Effector memory CD8-positive, alpha-beta T cell (primary cell): ENCODE measurements around the gene TMEM271.
"Not testable (repeated sequence)": the region's sequence is repeated elsewhere in the genome, so short reads cannot be mapped to it uniquely, and the experiment has no call there.

ENCODE experiments used
- ATAC-seq: fragments of 150-1000 bp; cut with Tn5 transposase; replicated peaks from 2 replicates; pipeline ENCODE4 v1.10.0; 2021; ENCODE audit warnings: mild to moderate bottlenecking, moderate library complexity
- DNase-seq, 3 experiments: peaks; one replicate each; pipeline ENCODE4 v3.0.0; 2021
- H3K27ac Mint-ChIP-seq, 2 donors: one replicate each; pipeline ENCODE4 v1.8.0; 2022; ENCODE audit warnings: mild to moderate bottlenecking in 2 of 2, mixed read lengths in 2 of 2, moderate library complexity in 2 of 2
- H3K27me3 Mint-ChIP-seq, 2 donors: one replicate each; pipeline ENCODE4 v1.8.0; 2022; ENCODE audit warnings: mixed read lengths in 2 of 2
- H3K36me3 Mint-ChIP-seq: one replicate; pipeline ENCODE4 v1.8.0; 2022; ENCODE audit warnings: mild to moderate bottlenecking, moderate library complexity, mixed read lengths; ENCODE audit not compliant: insufficient read depth
- H3K4me1 Mint-ChIP-seq, 2 donors: one replicate each; pipeline ENCODE4 v1.8.0; 2022; ENCODE audit warnings: low read depth in 2 of 2, mixed read lengths in 2 of 2
- H3K4me3 Mint-ChIP-seq, 2 donors: one replicate each; pipeline ENCODE4 v1.8.0; 2022; ENCODE audit warnings: mild to moderate bottlenecking in 2 of 2, mixed read lengths in 2 of 2, moderate library complexity in 2 of 2
- H3K9me3 Mint-ChIP-seq, 2 donors: one replicate each; pipeline ENCODE4 v1.8.0; 2022; ENCODE audit warnings: mixed read lengths in 2 of 2

The TMEM271 gene

DNA sequence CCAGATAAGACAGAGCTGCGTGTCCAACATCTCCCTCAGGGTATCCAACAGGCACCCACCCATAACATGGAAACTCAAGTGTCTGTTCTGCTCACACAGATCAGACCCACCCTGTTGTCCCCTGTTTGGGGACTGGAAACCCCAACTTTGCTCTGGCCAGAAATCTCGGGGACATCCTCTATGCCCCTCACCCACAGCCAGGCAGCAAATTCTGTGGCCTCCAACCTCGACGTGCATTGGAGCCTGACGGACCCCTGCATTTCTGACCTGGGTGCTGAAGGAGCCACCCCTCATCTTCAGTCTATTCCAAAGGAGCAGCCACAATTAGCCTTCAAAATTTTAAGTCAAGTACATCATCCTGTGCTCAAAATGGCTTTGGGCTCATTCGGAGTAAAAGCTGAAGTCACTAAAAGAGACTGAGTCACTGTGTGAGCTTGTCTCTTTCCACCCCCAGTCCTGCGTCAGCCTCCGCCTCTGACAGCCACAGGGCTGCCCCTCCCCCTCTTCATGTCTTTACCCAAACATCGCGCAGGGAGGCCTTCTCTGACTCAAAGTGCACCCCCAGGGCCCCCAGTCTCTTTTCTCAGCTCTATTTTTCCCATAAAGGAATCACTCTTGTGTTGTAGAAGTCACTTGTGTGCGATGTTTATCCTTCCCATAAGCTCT lies 24.9 kb upstream of the TMEM271 start:
- Mint-ChIP-seq H3K27me3 (peaks cover 49 to 85% of the 10 kb centered on the region in 2 donors), H3K9me3 (peaks cover 0 to 2% of the 10 kb centered on the region in 2 donors), H3K4me3 (no peak overlapping the region), H3K4me1 (peaks cover 5% of the 10 kb centered on the region in 2 donors), H3K36me3 (no peaks in the 10 kb centered on the region), H3K27ac (no peak overlapping the region)
- ATAC-seq (no peak), DNase-seq (no peak)

DNA sequence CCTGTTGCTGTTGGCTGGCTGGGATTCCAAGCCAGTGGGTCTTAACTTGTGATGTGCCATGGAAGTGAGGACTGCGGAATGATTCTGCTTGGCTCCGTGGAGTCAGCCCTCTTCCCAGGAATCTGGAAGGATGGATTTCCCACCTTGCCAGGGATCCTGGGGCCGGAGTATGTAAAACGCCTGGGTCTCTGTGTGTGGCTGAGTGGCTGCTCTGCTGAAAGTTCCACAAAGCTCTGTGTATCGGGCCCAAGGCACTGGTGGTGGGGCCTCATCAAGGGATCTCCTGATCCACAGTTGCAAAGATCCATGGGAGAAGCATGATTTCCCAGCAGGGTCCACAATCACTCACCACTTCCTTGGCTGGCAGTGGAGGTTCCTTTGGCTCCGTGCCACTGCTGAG lies 24.1 kb upstream of the TMEM271 start:
- H3K36me3 Mint-ChIP-seq, result no peaks in the 10 kb centered on the region
- peaks cover 5% of the 10 kb centered on the region in 2 donors for H3K4me1 Mint-ChIP-seq
- ATAC-seq, result no peak
- no peak overlapping the region for H3K4me3 Mint-ChIP-seq
- no peak overlapping the region for H3K27ac Mint-ChIP-seq
- no peak for DNase-seq
- peaks cover 0 to 2% of the 10 kb centered on the region in 2 donors for H3K9me3 Mint-ChIP-seq
- peaks cover 51 to 85% of the 10 kb centered on the region in 2 donors for H3K27me3 Mint-ChIP-seq

DNA sequence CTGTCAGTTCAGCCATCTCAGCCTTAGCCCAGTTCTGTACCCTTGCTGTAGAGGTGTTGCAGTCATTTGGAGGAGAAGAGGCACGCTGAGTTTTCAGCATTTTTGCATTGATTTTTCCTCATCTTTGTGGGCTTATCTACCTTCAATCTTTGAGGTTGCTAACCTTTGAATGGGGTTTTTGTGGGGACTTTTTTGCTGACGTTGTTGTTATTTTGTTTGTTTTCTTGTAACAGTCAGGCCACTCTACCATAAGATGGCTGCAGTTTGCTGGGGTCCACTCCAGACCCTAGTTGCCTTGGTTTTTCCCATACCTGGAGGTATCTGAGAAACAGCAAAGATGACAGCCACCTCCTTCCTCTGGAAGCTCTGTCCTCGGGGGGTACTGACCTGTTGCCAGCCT lies 22.8 kb upstream of the TMEM271 start:
- DNase-seq, result no peak
- Mint-ChIP-seq H3K9me3 (peaks cover 0 to 4% of the 10 kb centered on the region in 2 donors), H3K27ac (no peak overlapping the region), H3K4me1 (peaks cover 2 to 3% of the 10 kb centered on the region in 2 donors), H3K4me3 (no peak overlapping the region), H3K27me3 (peaks cover 57 to 82% of the 10 kb centered on the region in 2 donors), H3K36me3 (no peaks in the 10 kb centered on the region)
- ATAC-seq, result no peak

DNA sequence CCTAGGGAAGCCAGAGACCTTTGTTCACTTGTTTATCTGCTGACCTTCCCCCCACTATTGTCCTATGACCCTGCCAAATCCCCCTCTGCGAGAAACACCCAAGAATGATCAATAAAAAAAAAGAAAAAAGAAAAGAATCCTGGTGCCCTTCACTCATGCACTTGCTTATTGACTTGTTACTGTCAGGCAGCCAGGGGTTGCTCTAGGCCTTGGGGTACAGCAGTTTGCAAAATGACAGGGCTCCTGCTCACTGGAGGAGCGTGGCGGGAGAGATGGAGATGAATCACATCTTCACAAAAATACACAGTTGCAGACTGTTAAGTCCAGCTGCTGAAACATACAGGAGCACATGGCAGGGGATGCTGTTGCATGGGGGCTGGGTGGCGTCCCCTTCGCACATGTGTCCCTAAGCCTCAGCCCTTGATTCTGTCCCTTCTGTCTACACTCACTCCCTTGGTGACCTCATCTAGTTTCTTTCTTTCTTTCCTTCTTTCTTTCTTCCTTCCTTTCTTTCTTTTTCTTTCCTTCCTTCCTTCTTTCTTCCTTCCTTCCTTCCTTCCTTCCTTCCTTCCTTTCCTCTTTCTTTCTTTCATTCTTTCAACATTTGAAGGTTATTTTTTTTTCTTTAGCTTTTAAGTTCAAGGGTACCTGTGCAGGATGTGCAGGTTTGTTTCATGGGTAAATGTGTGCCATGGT lies 16.9 kb upstream of the TMEM271 start:
- Mint-ChIP-seq H3K36me3 (no peaks in the 10 kb centered on the region), H3K27me3 (peaks cover 46 to 68% of the 10 kb centered on the region in 2 donors), H3K27ac (no peak overlapping the region), H3K9me3 (peaks cover 4 to 6% of the 10 kb centered on the region in 2 donors), H3K4me1 (no peaks in the 10 kb centered on the region), H3K4me3 (no peak overlapping the region)
- no peak for ATAC-seq
- no peak for DNase-seq

DNA sequence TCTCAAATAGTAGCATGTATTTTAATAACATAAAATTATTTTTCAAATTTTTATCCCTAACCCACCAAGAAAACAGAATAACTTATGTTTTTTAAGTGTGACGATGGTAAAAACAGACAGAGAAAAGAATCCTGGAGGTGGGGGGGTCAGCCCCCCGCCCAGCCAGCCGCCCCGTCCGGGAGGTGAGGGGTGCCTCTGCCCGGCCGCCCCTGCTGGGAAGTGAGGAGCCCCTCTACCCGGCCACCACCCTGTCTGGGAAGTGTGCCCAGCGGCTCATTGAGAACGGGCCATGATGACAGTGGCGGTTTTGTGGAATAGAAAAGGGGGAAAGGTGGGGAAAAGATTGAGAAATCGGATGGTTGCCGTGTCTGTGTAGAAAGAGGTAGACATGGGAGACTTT lies 16.1 kb upstream of the TMEM271 start:
- not testable (repeated sequence) for H3K4me3 Mint-ChIP-seq, H3K9me3 Mint-ChIP-seq, DNase-seq, H3K27ac Mint-ChIP-seq, H3K36me3 Mint-ChIP-seq, H3K4me1 Mint-ChIP-seq, ATAC-seq
- peaks cover 45 to 72% of the 10 kb centered on the region in 2 donors for H3K27me3 Mint-ChIP-seq

DNA sequence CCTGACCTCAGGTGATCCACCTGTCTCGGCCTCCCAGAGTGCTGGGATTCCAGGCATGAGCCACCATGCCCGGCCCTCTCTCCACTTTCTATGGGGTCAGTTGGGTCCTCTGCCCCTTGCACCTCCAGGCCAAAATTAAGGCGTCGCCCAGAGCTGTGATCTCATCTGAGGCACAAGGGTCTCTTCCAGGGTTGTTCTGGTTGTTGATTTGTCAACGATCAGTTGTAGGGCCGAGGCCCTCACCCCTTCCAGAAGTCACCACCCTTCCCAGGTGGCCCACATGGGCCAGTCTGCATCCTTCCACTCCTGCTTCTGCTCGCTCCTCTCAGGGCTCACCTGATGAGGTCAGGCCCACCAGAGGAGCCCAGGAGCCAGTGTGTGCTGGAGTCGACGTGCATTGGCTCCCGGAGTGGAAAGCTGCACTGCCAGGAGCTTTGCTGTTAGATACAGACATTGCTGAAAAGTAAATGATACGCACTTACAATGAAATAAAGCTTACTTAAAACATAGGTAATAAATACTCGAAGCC lies 14.3 kb upstream of the TMEM271 start:
- Mint-ChIP-seq H3K27ac (no peak overlapping the region), H3K27me3 (peaks cover 46 to 70% of the 10 kb centered on the region in 2 donors), H3K9me3 (peaks cover 3 to 17% of the 10 kb centered on the region in 2 donors), H3K4me3 (no peak overlapping the region), H3K4me1 (no peaks in the 10 kb centered on the region), H3K36me3 (no peaks in the 10 kb centered on the region)
- ATAC-seq, result no peak
- DNase-seq, result no peak

DNA sequence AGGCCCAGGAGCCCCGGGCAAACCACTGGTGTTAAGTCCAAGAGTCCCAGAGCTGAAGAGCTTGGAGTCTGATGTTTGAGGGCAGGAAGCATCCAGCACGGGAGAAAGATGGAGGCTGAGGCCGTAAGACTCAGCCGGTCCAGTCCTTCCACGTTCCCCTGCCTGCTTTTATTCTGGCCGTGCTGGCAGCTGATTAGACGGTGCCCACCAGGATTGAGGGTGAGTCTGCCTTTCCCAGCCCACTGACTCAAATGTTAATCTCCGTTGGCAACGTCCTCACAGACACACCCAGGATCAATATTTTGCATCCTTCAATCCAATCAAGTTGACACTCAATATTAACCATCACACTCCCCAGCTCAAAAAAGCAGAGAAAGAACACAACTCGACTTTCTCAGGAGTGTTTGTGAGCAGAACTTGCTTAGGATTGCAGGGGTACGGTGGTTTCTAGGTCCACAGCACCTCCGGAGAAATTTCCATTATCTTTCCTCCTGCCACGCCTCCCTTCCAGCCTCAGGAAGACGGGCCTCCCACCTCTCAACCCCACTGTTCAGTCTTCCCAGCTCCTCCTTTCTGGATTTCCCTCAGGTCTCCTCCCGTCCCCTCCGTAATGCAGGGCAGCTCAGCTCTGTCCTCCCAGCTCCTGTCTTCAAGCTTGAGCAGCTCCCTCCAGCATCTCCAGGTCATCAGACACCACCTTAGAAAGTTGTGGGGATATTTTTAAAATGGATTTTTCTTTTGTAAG lies 13.3 kb upstream of the TMEM271 start:
- Mint-ChIP-seq H3K4me1 (no peaks in the 10 kb centered on the region), H3K27ac (no peak overlapping the region), H3K9me3 (peaks cover 3 to 17% of the 10 kb centered on the region in 2 donors), H3K36me3 (no peaks in the 10 kb centered on the region), H3K27me3 (peaks cover 45 to 70% of the 10 kb centered on the region in 2 donors), H3K4me3 (no peak overlapping the region)
- DNase-seq (no peak), ATAC-seq (no peak)

DNA sequence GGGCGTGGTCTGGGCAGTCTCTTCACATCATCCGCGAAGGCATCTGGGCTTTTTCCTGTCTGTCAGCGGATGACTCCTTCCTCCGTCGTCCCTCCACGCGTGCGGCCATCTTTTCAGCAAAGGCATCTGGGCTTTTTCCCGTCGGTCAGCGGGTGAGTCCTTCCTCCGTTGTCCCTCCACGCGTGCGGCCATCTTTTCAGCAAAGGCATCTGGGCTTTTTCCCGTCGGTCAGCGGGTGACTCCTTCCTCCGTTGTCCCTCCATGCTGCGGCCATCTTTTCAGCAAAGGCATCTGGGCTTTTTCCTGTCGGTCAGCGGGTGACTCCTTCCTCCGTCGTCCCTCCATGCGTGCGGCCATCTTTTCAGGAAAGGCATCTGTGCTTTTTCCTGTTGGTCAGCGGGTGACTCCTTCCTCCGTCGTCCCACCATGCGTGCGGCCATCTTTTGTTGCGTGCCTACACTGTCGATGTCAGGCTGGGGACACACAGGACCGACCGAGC lies 12.3 kb upstream of the TMEM271 start:
- DNase-seq (no peak), ATAC-seq (no peak)
- no peaks in the 10 kb centered on the region for H3K4me1 Mint-ChIP-seq
- H3K9me3 Mint-ChIP-seq, result peaks cover 0 to 21% of the 10 kb centered on the region in 2 donors
- peaks cover 43 to 76% of the 10 kb centered on the region in 2 donors for H3K27me3 Mint-ChIP-seq
- H3K4me3 Mint-ChIP-seq, result no peak overlapping the region
- no peaks in the 10 kb centered on the region for H3K36me3 Mint-ChIP-seq
- H3K27ac Mint-ChIP-seq, result no peak overlapping the region

DNA sequence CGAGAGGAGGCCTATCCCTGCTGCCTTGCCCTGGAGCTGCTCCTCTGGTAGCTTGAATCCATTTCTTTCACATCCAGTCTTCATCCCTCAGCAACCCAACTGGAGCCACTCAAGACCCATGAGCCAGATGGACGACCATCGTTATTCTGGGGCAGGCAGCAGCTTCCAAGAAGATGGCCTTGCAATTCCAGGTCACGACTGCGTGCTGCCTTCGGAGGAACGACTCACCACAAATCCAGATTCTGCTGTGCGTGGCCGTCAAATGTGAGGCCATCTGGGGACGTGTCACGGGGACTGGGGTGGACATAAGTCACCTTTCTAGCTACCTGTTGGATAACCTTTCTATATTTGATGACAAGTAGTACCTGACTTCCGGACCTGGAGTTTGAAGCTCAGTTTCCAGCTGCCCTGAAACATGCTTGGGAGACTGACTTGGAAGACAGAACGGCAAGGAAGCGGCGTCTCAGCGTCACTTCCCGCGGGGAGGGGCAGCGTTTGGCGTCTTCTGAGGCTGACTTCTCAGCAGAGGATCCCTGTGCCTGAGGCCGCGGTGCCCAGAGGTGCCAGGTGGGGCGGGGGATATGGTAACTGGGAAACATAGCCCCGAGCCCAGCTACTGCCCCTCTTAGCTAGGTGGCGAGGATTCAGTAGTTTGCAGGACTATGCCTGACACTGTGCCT lies 11.7 kb upstream of the TMEM271 start:
- ATAC-seq (no peak), DNase-seq (no peak)
- no peak overlapping the region for H3K4me3 Mint-ChIP-seq
- H3K27ac Mint-ChIP-seq, result no peak overlapping the region
- H3K27me3 Mint-ChIP-seq, result peaks cover 42 to 74% of the 10 kb centered on the region in 2 donors
- H3K4me1 Mint-ChIP-seq, result no peaks in the 10 kb centered on the region
- H3K36me3 Mint-ChIP-seq, result no peaks in the 10 kb centered on the region
- H3K9me3 Mint-ChIP-seq, result peaks cover 0 to 23% of the 10 kb centered on the region in 2 donors

DNA sequence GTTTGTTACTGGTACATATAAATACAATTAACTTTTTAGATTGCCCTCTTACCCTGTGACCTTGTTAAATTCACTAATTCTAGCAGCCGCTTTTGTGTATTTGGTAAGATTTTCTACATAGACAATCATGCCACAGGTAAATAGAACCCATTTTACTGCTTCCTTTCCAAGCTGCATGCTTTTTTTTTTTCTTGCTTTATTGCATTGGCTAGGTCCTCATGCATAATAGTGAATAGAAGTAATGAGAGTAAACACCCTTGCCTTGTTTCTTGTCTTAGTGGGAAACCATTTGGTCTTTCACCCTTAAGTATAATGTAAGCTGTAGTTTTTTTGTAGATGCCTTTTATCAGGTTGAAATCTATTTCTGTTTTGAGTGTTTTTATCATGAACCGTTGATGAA lies 7.7 kb upstream of the TMEM271 start:
- peaks cover 0 to 22% of the 10 kb centered on the region in 2 donors for H3K9me3 Mint-ChIP-seq
- no peak for ATAC-seq
- H3K27me3 Mint-ChIP-seq, result peaks cover 64 to 85% of the 10 kb centered on the region in 2 donors

DNA sequence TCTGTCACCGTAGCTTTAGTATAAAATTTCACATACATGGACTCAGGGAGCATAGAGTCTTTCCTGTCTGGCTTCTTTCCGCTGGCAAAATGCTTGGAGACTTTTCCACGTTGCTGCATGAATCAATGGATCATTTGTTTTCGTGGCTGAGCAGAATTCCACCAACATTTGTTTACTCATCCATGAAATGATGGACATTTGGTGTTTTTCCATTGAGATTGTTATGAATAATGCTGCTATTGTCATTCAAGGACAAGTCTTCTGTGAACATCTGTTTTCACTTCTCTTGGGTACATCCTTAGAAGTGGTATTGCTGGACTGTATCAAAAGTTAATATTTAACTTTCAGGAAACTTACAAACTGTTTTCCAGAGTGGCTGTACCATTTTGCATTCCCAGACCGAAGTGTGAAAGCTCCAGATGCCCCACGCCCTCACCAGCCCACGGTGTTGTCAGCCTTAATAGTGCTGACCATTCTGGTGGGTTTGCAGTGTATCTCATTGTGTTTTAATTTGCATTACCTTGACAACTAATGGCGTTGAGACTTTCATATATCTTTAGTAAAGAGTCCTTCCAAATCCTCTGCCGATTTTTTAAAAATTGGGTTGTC lies 5.8 kb upstream of the TMEM271 start:
- peaks cover 0 to 17% of the 10 kb centered on the region in 2 donors for H3K9me3 Mint-ChIP-seq

More for the DNA sequence above, 7.7 kb upstream of the TMEM271 start:
- Mint-ChIP-seq H3K4me3 (no peak overlapping the region), H3K4me1 (peaks cover 0 to 3% of the 10 kb centered on the region in 2 donors), H3K27ac (no peak overlapping the region), H3K36me3 (no peaks in the 10 kb centered on the region)
- DNase-seq, result no peak

DNA sequence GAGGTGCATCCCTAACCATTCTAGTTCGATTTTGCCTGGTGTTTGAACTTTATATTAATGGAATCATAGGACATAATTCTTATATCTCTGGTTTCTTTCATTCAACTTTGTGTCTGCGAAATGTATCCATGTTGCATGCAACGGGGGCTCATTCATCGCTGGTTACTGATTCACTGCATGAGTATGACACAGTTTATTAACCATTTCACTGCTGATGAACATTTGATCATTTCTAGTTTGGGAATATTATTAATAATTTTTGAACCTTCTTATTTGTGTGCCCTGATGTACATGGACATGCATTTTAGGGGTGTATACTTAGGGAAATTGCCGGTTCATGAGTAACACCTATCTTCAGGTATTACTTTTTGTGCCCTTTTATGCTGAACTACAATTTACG lies 5.1 kb upstream of the TMEM271 start:
- DNase-seq, result no peak
- peaks cover 65 to 83% of the 10 kb centered on the region in 2 donors for H3K27me3 Mint-ChIP-seq
- H3K27ac Mint-ChIP-seq, result no peak overlapping the region
- no peak for ATAC-seq
- no peaks in the 10 kb centered on the region for H3K36me3 Mint-ChIP-seq
- H3K9me3 Mint-ChIP-seq, result peaks cover 0 to 15% of the 10 kb centered on the region in 2 donors
- H3K4me3 Mint-ChIP-seq, result no peak overlapping the region
- H3K4me1 Mint-ChIP-seq, result peaks cover 4 to 11% of the 10 kb centered on the region in 2 donors

More for the DNA sequence above, 5.8 kb upstream of the TMEM271 start:
- no peaks in the 10 kb centered on the region for H3K36me3 Mint-ChIP-seq
- H3K27me3 Mint-ChIP-seq, result peaks cover 67 to 87% of the 10 kb centered on the region in 2 donors
- DNase-seq (no peak), ATAC-seq (no peak)
- peaks cover 4 to 11% of the 10 kb centered on the region in 2 donors for H3K4me1 Mint-ChIP-seq
- no peak overlapping the region for H3K4me3 Mint-ChIP-seq
- no peak overlapping the region for H3K27ac Mint-ChIP-seq
